Measurements from ENCODE around the gene MAP4K2.

GRCh38 chr11:64772303-64773018 lies 30.6 kb downstream of the MAP4K2 start:
- TF ChIP-seq POLR2A (IDR thresholded peaks at IDR 0.05) (no peak), CTCF (IDR thresholded peaks at IDR 0.05) (no peak)
